GM23338 (cell line): ENCODE results near the gene SNRNP27. TPM values are rescaled to one million over a fixed set of nuclear protein-coding genes. Genes with fewer than 3 reads are reported as not detected.

ENCODE experiments used
- polyA plus RNA-seq: library from polyadenylated mRNA; unstranded; fragments of >200 nt; fragmentation: Nextera tagmentation; extraction: Ambion mirVana; gene quantifications from 2 replicates; pipeline ENCODE4 v1.2.1, GENCODE V29; 2016
- small RNA-seq: library from RNA; depleted of rRNA; stranded (forward); fragments of <200 nt; gene quantifications from one replicate; pipeline ENCODE3, GENCODE V24; 2014; ENCODE audit warnings: low replicate concordance
- total RNA-seq: library from RNA; depleted of rRNA; stranded (reverse); fragments of >200 nt; shearing (Covaris generic); gene quantifications from 2 replicates; pipeline ENCODE4 v1.2.3, GENCODE V29; 2014; rRNA removed

SNRNP27 gene
- total and polyA plus RNA-seq, 2 experiments from 2014 or later: 54.3 to 133 TPM

Small RNA genes lying within 50 kb of the gene (small RNA-seq; reads per million reads assigned to genes)
- not detected for gene RPL23AP92

Other genes with a start within 250 kb of the SNRNP27 start
- 5.8 and 6.7 TPM in 2 replicates for gene ANXA4, start 151.8 kb upstream of the SNRNP27 start, total RNA-seq
- 11.5 and 12.3 TPM in 2 replicates for gene ANXA4, start 151.8 kb upstream of the SNRNP27 start, polyA plus RNA-seq
- gene GMCL1, start 64.3 kb upstream of the SNRNP27 start, total RNA-seq: 26.9 and 27.3 TPM in 2 replicates
- gene GMCL1, start 64.3 kb upstream of the SNRNP27 start, polyA plus RNA-seq: 27.0 and 27.7 TPM in 2 replicates
- 1.5 and 1.8 TPM in 2 replicates for gene MXD1, start 21.2 kb downstream of the SNRNP27 start, total RNA-seq
- 3.6 and 3.9 TPM in 2 replicates for gene MXD1, start 21.2 kb downstream of the SNRNP27 start, polyA plus RNA-seq
- 0.82 and 1.4 TPM in 2 replicates for gene ASPRV1, start 67.7 kb downstream of the SNRNP27 start, total RNA-seq
- gene ASPRV1, start 67.7 kb downstream of the SNRNP27 start, polyA plus RNA-seq: 0.54 and 0.60 TPM in 2 replicates
- 212 and 254 TPM in 2 replicates for gene PCBP1, start 193.5 kb downstream of the SNRNP27 start, total RNA-seq
- gene PCBP1, start 193.5 kb downstream of the SNRNP27 start, polyA plus RNA-seq: 393 and 400 TPM in 2 replicates